H54 (cell line): ENCODE data around the gene OCEL1.
"Not testable (repeated sequence)": the region's sequence is repeated elsewhere in the genome, so short reads cannot be mapped to it uniquely, and the experiment has no call there.

Experiments
- DNase-seq: peaks from one replicate; pipeline ENCODE4 v3.0.0; 2011; ENCODE audit warnings: low spot score, mixed read lengths; ENCODE audit not compliant: insufficient read length
- FAIRE-seq: peaks from 3 replicates; lab custom pipeline; 2011; peaks lifted over from hg19 to GRCh38; lab: Jason Lieb, UNC
- POLR2A ChIP-seq: IDR thresholded peaks from 2 replicates; pipeline ENCODE4 v1.6.1; 2011; ENCODE audit warnings: low read depth, mild to moderate bottlenecking, low read length

OCEL1 gene

GRCh38 chr19:17226002-17226933, at the start of gene OCEL1:
Gene OCEL1 (plus strand): TSS chr19:17226226. CDS start chr19:17226248, 22 bp downstream.
- FAIRE-seq (peak; percentile 71), DNase-seq (peak; percentile 89)
- peak; percentile 84 for TF ChIP-seq POLR2A

- FAIRE-seq = no peak
- DNase-seq = no peak
- no peak for TF ChIP-seq POLR2A
These were observed 47.7 kb upstream of the OCEL1 start for GRCh38 chr19:17178291-17178690.

GRCh38 chr19:17180997-17181702, 44.9 kb upstream of the OCEL1 start:
- DNase-seq = no peak
- FAIRE-seq = no peak
- no peak for TF ChIP-seq POLR2A

GRCh38 chr19:17183271-17183761, 42.7 kb upstream of the OCEL1 start:
- no peak for FAIRE-seq
- TF ChIP-seq POLR2A = no peak
- no peak for DNase-seq

- no peak for DNase-seq
- TF ChIP-seq POLR2A = no peak
- FAIRE-seq = no peak
These were observed 42.1 kb upstream of the OCEL1 start for GRCh38 chr19:17183858-17184321.

GRCh38 chr19:17184371-17184841, 41.6 kb upstream of the OCEL1 start:
- no peak for TF ChIP-seq POLR2A
- DNase-seq = no peak
- no peak for FAIRE-seq

- no peak for FAIRE-seq
- no peak for TF ChIP-seq POLR2A
- DNase-seq = no peak
These were observed 40.4 kb upstream of the OCEL1 start for GRCh38 chr19:17185590-17185989.

GRCh38 chr19:17191736-17192135, 34.3 kb upstream of the OCEL1 start:
- DNase-seq, FAIRE-seq: not testable (repeated sequence)

GRCh38 chr19:17192751-17193150, 33.3 kb upstream of the OCEL1 start:
- DNase-seq = no peak
- TF ChIP-seq POLR2A = no peak
- FAIRE-seq = no peak

GRCh38 chr19:17194608-17195007, 31.4 kb upstream of the OCEL1 start:
- TF ChIP-seq POLR2A = no peak
- DNase-seq (no peak), FAIRE-seq (no peak)

GRCh38 chr19:17195106-17195505, 30.9 kb upstream of the OCEL1 start:
- DNase-seq (no peak), FAIRE-seq (no peak)
- no peak for TF ChIP-seq POLR2A

- no peak for DNase-seq
- no peak for TF ChIP-seq POLR2A
- no peak for FAIRE-seq
These were observed 29.4 kb upstream of the OCEL1 start for GRCh38 chr19:17196610-17197009.

GRCh38 chr19:17197666-17198065, 28.4 kb upstream of the OCEL1 start:
- DNase-seq (no peak), FAIRE-seq (no peak)
- no peak for TF ChIP-seq POLR2A

GRCh38 chr19:17200408-17201079, 25.5 kb upstream of the OCEL1 start:
- no peak for DNase-seq
- TF ChIP-seq POLR2A = no peak
- no peak for FAIRE-seq
